ENCODE results near the gene DIPK1A.

DNA sequence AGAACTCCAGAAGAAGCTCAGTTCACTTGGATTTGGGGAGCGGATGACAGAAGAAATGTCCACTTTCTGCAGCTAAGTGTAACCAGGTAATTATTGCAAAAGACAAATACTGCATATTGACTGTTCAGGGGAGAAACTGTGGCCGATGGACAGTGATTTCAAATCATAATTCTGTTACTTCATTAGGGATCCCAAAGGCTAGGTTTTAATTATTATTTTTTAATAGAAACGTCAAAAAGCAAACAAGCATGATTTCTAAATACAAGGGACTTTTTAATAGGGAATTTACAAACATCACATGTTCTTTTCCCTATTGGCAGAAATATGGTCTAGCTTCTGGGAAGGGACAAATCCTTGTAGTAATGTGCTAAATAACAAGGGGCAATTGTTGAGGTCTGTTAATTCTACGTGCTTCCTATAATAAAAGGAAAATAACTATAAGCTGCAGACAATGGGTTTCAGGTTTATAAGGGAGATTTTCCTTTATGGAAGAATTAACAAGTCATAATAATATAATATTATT is 15.5 kb downstream of the DIPK1A start:
- TF ChIP-seq, protein P1, sequence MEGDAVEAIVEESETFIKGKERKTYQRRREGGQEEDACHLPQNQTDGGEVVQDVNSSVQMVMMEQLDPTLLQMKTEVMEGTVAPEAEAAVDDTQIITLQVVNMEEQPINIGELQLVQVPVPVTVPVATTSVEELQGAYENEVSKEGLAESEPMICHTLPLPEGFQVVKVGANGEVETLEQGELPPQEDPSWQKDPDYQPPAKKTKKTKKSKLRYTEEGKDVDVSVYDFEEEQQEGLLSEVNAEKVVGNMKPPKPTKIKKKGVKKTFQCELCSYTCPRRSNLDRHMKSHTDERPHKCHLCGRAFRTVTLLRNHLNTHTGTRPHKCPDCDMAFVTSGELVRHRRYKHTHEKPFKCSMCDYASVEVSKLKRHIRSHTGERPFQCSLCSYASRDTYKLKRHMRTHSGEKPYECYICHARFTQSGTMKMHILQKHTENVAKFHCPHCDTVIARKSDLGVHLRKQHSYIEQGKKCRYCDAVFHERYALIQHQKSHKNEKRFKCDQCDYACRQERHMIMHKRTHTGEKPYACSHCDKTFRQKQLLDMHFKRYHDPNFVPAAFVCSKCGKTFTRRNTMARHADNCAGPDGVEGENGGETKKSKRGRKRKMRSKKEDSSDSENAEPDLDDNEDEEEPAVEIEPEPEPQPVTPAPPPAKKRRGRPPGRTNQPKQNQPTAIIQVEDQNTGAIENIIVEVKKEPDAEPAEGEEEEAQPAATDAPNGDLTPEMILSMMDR (IDR thresholded peaks at IDR 0.05): no peak
- TF ChIP-seq POLR2A (IDR thresholded peaks at IDR 0.05): no peak
